GM12873 (cell line): ENCODE results near the gene TLX2.

Source experiments
- TF ChIP-seq, protein P1 (sequence below): IDR thresholded peaks from 2 replicates; pipeline ENCODE4 v1.5.1; 2012; ENCODE audit warnings: low read depth, mild to moderate bottlenecking, moderate library complexity, low read length, control low read depth; ENCODE audit not compliant: insufficient read depth; ENCODE audit errors: missing control alignments

The TLX2 gene

GRCh38 chr2:74546004-74546403 lies 31.8 kb downstream of the TLX2 start:
- TF ChIP-seq, protein P1, sequence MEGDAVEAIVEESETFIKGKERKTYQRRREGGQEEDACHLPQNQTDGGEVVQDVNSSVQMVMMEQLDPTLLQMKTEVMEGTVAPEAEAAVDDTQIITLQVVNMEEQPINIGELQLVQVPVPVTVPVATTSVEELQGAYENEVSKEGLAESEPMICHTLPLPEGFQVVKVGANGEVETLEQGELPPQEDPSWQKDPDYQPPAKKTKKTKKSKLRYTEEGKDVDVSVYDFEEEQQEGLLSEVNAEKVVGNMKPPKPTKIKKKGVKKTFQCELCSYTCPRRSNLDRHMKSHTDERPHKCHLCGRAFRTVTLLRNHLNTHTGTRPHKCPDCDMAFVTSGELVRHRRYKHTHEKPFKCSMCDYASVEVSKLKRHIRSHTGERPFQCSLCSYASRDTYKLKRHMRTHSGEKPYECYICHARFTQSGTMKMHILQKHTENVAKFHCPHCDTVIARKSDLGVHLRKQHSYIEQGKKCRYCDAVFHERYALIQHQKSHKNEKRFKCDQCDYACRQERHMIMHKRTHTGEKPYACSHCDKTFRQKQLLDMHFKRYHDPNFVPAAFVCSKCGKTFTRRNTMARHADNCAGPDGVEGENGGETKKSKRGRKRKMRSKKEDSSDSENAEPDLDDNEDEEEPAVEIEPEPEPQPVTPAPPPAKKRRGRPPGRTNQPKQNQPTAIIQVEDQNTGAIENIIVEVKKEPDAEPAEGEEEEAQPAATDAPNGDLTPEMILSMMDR = no peak

DNA sequence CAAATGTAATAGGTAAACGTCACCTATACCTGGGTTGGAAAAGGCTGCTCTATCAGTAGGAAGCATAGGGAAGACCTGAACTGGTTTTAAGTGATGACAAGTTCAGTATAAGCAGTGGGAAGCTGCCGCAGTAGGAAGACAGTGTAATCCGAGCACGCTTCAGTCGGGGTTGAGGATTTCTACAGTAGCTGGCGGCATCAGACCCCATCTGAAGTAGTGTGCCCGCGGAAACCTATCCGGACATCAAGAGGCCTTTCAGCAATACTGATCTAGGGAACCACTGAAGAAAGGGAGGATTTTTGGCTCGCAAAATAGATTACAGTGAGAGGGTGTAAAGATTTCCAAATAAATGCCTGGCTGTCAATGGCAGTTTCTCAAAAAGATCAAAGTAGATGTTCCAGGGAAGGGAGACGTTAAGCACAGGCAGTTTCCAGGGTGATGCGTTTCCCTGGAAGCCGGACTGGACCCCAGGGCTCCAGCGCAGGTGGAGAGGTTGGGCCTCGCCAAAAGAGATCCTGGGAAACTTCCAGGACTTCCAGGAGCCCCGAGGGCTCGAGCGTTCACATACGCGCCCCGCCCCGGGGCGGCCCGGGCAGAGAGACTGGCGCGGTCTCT lies 34.1 kb downstream of the TLX2 start:
- TF ChIP-seq, protein P1 = no peak

DNA sequence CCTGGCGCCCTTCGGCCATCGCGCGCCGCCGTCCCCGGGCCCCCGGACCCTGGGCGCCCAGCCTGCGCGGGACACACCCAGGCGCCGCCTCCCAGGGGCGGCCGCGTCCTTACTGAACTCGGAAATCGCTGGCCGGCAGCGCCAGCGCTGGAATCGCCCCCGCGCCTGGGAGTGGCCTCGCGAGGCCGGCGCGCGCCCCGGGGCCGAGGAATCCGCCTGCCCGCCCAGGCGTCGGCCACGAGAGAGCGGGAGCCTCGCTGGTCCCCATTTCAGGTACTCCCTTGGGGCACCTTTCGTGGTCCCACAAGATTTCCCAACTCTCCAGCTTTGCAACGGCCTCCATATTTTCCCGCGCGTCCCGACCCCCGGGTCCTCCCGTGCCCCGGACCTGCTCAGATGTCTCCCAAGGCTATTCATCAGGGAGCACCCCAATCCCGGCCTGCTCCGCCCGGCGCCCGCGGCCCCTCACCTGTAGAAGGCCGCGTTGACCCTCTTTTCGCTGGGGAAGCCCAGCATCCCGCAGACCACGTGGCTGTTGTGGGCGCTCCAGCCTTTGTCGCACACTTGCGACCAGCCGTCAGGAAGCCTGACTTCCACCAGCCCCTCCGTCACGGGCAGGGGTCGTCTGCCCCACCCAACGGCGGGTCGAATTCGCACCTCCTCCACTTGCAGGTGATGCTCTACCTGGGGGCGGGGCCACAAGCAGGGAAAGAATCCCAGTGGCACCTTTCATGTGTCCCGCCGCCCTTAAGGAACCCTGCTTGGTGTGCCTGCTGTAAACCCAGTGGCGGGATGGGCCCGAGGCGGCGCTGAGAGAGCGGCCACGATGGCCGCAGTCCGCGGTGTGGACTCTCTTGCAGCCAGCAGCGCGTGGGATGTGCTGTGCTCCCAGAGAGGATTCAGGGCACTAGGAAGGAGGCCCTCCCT lies 34.9 kb downstream of the TLX2 start:
- TF ChIP-seq, protein P1 = no peak

- TF ChIP-seq, protein P1 = no peak
Measured at GRCh38 chr2:74550231-74550630, 36.0 kb downstream of the TLX2 start.

GRCh38 chr2:74551530-74551929 lies 37.3 kb downstream of the TLX2 start:
- TF ChIP-seq, protein P1 = no peak

DNA sequence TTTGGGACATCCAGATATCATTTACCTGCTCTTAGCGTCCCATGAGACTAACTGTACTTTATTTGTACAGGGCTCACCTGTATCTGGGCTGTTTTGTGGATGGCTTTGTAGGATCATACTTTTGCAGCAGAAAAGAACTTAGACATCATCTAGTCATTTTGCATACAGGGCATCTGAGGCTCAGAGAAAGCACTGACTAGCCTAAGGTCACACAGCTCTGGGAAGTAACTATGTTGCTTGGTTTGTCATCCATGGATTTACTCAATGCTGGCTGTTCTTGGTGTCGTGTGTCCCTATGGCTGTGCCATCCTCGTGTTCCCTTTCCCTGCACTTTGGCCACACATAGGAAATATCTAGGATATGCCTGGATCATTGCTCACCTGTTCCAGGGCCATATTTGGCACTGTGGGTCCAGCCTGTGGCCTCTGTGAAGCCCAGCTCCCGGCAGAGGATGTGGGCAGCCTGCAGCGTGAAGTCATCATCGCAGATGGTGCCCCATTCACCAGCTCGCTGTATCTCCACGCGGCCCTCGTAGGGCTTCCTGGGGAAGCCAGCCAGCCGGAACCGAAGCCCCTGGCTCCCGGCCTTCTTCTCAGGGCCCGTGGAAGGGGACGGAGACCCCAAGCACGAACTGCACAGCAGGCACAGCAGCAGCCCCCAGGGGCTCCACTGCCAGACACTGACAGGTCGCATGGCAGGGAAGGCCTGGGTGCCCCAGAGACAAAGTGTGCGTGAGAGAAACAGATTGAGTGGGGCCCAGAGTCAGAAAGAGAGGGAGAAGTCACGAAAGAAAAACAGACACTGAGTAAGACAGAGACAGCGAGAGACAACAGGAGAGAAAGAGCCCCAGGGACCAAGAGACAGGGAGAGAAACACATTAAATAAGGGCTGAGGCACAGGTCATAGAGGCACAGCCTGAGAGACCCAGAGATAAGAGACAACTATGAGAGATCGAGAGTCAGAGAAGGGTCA lies 38.0 kb downstream of the TLX2 start:
- TF ChIP-seq, protein P1 = no peak
